Measurements from ENCODE around the gene HIPK1. TPM values are rescaled to one million over a fixed set of nuclear protein-coding genes. Genes with fewer than 3 reads are reported as not detected.

The HIPK1 gene
- total RNA-seq, 4 donors from 2014 or later: 48.3 to 63.9 (median 53.1) TPM

DNA sequence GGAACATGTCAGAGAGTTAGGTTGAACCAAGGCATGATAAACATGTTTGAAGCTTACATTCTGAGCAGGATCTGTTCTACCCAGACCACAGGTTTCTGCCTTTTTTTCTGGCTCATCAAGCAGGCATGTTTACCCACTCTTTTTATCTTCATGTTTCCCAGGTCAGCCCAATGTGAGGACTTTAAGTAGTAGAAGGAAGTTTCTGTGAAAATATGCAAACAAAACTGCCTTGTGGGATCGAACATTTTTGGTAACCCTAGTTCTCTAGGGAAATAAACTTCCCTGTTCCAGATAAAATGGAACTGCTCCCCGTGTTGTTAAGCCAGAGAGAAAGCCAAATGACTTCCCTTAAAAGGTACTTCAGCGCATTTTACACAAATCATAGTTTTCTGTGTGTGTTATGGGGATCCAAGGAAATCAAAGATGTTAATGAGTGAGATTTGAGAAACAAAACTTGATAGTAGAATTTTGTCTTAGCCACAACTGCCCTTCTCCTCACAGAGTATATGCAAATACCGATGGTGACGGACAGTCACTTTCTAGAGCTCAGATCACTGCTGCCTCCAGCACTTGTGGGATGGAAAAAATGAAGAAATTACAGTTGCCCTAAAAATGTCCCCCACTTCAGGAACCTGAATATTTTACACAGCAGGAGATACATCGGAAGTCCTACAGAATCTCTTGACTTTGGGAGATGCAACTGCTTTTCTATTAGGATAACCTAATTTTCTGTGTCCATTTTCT is 765 bp upstream of the HIPK1 start:
- DNase-seq: no peak
- H3K4me1 ChIP-seq: peaks cover 19 to 41% (median 38%) of the 10 kb centered on the region in 4 donors
- H3K4me3 ChIP-seq: peak overlapping the region; percentile 86 to 99 (median 89)
- no peaks in the 10 kb centered on the region for H3K36me3 ChIP-seq
- TF ChIP-seq POLR2AphosphoS5 (IDR thresholded peaks at IDR 0.05): no peak
- no peak for TF ChIP-seq EP300 (IDR thresholded peaks at IDR 0.05; ENCODE audit: low read depth)
- TF ChIP-seq POLR2A (IDR thresholded peaks at IDR 0.05): no peak
- TF ChIP-seq, protein P1, sequence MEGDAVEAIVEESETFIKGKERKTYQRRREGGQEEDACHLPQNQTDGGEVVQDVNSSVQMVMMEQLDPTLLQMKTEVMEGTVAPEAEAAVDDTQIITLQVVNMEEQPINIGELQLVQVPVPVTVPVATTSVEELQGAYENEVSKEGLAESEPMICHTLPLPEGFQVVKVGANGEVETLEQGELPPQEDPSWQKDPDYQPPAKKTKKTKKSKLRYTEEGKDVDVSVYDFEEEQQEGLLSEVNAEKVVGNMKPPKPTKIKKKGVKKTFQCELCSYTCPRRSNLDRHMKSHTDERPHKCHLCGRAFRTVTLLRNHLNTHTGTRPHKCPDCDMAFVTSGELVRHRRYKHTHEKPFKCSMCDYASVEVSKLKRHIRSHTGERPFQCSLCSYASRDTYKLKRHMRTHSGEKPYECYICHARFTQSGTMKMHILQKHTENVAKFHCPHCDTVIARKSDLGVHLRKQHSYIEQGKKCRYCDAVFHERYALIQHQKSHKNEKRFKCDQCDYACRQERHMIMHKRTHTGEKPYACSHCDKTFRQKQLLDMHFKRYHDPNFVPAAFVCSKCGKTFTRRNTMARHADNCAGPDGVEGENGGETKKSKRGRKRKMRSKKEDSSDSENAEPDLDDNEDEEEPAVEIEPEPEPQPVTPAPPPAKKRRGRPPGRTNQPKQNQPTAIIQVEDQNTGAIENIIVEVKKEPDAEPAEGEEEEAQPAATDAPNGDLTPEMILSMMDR (IDR thresholded peaks at IDR 0.05): no peak
- no peaks in the 10 kb centered on the region for H3K27me3 ChIP-seq
- intact Hi-C loops (cut with DNase I; ENCODE audit: low total_unique reads) (no loop called here), in situ Hi-C loops (cut with MboI; ENCODE audit: low pct_ligation_motif_present in 1 of 4, low pct_unique_long_range_greater_than_20kb in 1 of 4, low sequenced_read_pairs in 3 of 4) (loop anchor here in 1 of 4 donors (25.0 kb wide), 1 partner anchor 91 kb away; no protein-coding TSS in a partner anchor)
- 6 to 12% methylated on average over 4 to 6 of the region's 6 CpGs for WGBS, 2 donors (ENCODE audit: low coverage in 1 of 2)
- H3K27ac ChIP-seq: peak overlapping the region; percentile 95 to 99 (median 98)
- H3K9me3 ChIP-seq: no peaks in the 10 kb centered on the region

DNA sequence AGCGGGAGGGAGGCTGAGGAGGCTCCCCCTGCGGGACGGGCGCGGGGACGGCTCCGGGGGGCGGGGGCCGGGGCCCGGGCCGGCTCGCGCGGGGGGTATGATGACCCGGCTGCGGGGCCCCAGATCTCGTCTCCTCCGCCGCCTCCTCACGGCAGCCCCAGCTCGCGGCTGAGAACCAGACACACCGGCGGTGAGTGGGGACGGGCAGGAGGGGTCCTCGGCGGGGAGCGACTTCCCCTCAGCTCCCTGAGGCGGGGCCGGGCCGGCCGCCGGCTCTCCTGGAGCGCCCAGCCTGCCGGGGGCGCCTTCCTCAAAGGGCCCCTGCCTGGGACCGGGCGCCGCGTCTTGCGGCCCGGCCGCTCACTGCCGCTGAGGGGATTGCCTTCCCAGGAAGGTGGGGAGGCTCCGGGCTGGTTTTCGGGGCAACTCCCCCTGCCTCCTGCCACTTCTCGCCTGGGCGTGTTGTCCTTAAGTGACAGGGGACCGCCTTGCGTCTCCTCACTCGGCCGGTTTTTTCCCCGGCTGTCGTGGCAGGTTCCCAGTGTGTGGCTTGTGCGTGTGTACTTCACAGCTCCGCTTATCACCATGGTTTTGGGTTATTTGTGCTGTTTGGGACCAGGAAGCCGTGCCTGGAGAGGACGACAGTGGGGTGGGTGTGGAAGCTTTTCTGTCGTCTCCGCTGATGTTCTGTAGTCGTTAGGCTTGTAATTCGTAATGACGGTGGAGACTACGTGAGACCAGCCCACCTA is 800 bp downstream of the HIPK1 start:
- 0% methylated on average over 35 of the region's 64 CpGs; no CpG with 5 or more reads in 1 of the 2 donors for WGBS, 2 donors (ENCODE audit: low coverage in 1 of 2)
- Histone ChIP-seq H3K9me3 (no peaks in the 10 kb centered on the region), H3K4me3 (peak overlapping the region; percentile 86 to 99 (median 89)), H3K36me3 (no peaks in the 10 kb centered on the region), H3K4me1 (peaks cover 26 to 51% (median 40%) of the 10 kb centered on the region in 4 donors), H3K27ac (peak overlapping the region; percentile 95 to 99 (median 98)), H3K27me3 (no peaks in the 10 kb centered on the region)
- in situ Hi-C loops (cut with MboI; ENCODE audit: low pct_ligation_motif_present in 1 of 4, low pct_unique_long_range_greater_than_20kb in 1 of 4, low sequenced_read_pairs in 3 of 4) (loop anchor here in 1 of 4 donors (25.0 kb wide), 1 partner anchor 93 kb away; no protein-coding TSS in a partner anchor), intact Hi-C loops (cut with DNase I; ENCODE audit: low total_unique reads) (loop anchor here (1.0 kb wide), 1 partner anchor 25 kb away; the partner anchor contains the start of gene DCLRE1B)
- peak; percentile 64 for DNase-seq
- peak; percentile 42 for TF ChIP-seq POLR2A (IDR thresholded peaks at IDR 0.05)
- TF ChIP-seq EP300 (IDR thresholded peaks at IDR 0.05; ENCODE audit: low read depth): no peak
- peak in 1 of 3 donors; percentile 9 for TF ChIP-seq POLR2AphosphoS5 (IDR thresholded peaks at IDR 0.05)
- TF ChIP-seq, protein P1 (IDR thresholded peaks at IDR 0.05): peak in 1 of 5 experiments; percentile 25

DNA sequence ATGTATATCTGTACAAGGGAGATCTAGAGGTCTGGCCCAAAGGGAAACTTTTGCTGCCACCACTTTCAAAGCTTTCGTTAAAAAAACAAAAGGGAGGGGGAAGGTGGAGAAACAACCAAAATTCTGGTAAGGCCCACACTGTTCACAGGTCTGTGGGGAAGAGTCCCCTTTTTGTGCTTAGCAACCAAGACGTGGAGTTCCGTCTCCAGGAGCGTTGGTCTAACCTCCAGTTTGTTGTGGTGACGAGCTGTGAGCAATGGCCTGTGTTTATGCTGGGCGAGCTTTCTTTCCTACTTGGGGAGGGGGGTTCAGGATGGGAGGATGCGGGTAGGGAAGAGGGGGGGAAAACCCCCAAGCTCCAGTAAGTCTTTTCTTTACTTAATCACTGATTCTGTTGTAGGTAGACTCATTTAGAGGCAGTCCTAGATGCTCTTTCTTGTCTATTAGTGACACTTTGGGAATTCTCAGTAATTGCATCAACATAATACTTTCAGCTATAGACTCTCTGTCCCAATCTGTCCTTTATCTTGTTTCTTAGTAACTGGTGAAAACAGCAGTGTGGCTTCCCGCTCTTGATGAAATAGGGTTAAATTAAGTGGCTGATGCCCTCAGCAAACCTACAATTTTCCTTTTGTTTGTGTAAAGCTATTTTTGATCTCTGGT is 1.5 kb downstream of the HIPK1 start:
- no peaks in the 10 kb centered on the region for H3K27me3 ChIP-seq
- 1 to 4% methylated on average over 5 to 8 of the region's 8 CpGs for WGBS, 2 donors (ENCODE audit: low coverage in 1 of 2)
- H3K9me3 ChIP-seq: no peaks in the 10 kb centered on the region
- peaks cover 26 to 51% (median 40%) of the 10 kb centered on the region in 4 donors for H3K4me1 ChIP-seq
- DNase-seq: peak; percentile 41
- H3K27ac ChIP-seq: peak overlapping the region; percentile 95 to 99 (median 98)
- no peaks in the 10 kb centered on the region for H3K36me3 ChIP-seq
- TF ChIP-seq, protein P1 (IDR thresholded peaks at IDR 0.05): no peak
- TF ChIP-seq EP300 (IDR thresholded peaks at IDR 0.05; ENCODE audit: low read depth): no peak
- peak; percentile 17 for TF ChIP-seq POLR2A (IDR thresholded peaks at IDR 0.05)
- intact Hi-C loops (cut with DNase I; ENCODE audit: low total_unique reads) (no loop called here), in situ Hi-C loops (cut with MboI; ENCODE audit: low pct_ligation_motif_present in 1 of 4, low pct_unique_long_range_greater_than_20kb in 1 of 4, low sequenced_read_pairs in 3 of 4) (loop anchor here in 1 of 4 donors (25.0 kb wide), 1 partner anchor 93 kb away; no protein-coding TSS in a partner anchor)
- H3K4me3 ChIP-seq: peak overlapping the region; percentile 86 to 99 (median 89)

Measured in transverse colon (tissue), 4 donors.